Panc1 (cell line): ENCODE data around the gene MFSD2A. TPM values are rescaled to one million over a fixed set of nuclear protein-coding genes. Genes with fewer than 3 reads are reported as not detected.

Experiments used
- ATAC-seq: fragments of 200-7000 bp; cut with Tn5 transposase; 2 replicates; pipeline ENCODE4 v1.9.1; 2020; ENCODE audit warnings: mild to moderate bottlenecking, moderate library complexity
- BruUV-seq: library from RNA; stranded (reverse); fragments of 400-500 nt; replicated peaks from 2 replicates; lab custom pipeline; 2021; lab: Mats Ljungman, UMichigan
- CTCF ChIA-PET: fragments of 300-600 bp; sonication (Branson Sonifier 250); formaldehyde crosslinking; loops from one replicate; lab custom pipeline; 2022; ENCODE audit warnings: antibody characterized with exemption; lab: Charles Lee
- POLR2A ChIA-PET: fragments of 300-600 bp; sonication (Branson Sonifier 250); formaldehyde crosslinking; loops from one replicate; lab custom pipeline; 2022; ENCODE audit warnings: antibody characterized with exemption; lab: Charles Lee
- DNase-seq: peaks from one replicate; pipeline ENCODE4 v3.0.0-alpha.2; 2010; ENCODE audit warnings: low read depth, low spot score
- H3K27ac ChIP-seq: 2 replicates; pipeline ENCODE4 v1.5.1; 2011; ENCODE audit warnings: mild to moderate bottlenecking, low read length, inconsistent platforms
- H3K27me3 ChIP-seq: fragments of 200-500 bp; sonication (Bioruptor generic); 2 replicates; pipeline ENCODE4 v1.6.0; 2014; ENCODE audit warnings: low read length, inconsistent platforms; ENCODE audit not compliant: control insufficient read depth, insufficient read depth
- H3K36me3 ChIP-seq: fragments of 200-500 bp; sonication (Bioruptor generic); 2 replicates; pipeline ENCODE4 v1.5.1; 2014; ENCODE audit warnings: inconsistent platforms, mild to moderate bottlenecking, low read length, moderate library complexity; ENCODE audit not compliant: control insufficient read depth, insufficient read depth
- H3K4me1 ChIP-seq: 2 replicates; pipeline ENCODE4 v1.5.1; 2011; ENCODE audit warnings: inconsistent platforms, mild to moderate bottlenecking, low read length, moderate library complexity; ENCODE audit not compliant: control insufficient read depth, insufficient read depth
- H3K4me3 ChIP-seq, 2 experiments: 2 replicates each; pipeline ENCODE4 v1.5.1; 2011 to 2012; ENCODE audit warnings: low read depth in 2 of 2, low read length in 2 of 2, mild to moderate bottlenecking in 2 of 2, inconsistent platforms in 1 of 2, moderate library complexity in 1 of 2
- H3K9me3 ChIP-seq: fragments of 200-500 bp; sonication (Bioruptor generic); 2 replicates; pipeline ENCODE4 v1.5.1; 2014; ENCODE audit warnings: low read depth, mild to moderate bottlenecking, inconsistent platforms, low read length, moderate library complexity; ENCODE audit not compliant: control insufficient read depth, insufficient read depth
- POLR2AphosphoS5 ChIP-seq: IDR thresholded peaks from 2 replicates; pipeline ENCODE4 v1.6.1; 2012; ENCODE audit warnings: mild to moderate bottlenecking, low read depth, low read length, moderate library complexity
- SIN3A ChIP-seq: IDR thresholded peaks from 2 replicates; pipeline ENCODE4 v1.6.1; 2012; ENCODE audit warnings: low read depth, mild to moderate bottlenecking, low read length, moderate library complexity, borderline replicate concordance; ENCODE audit not compliant: insufficient read depth
- TCF7L2 ChIP-seq: IDR thresholded peaks from 2 replicates; pipeline ENCODE4 v1.6.1; 2011; ENCODE audit warnings: mild to moderate bottlenecking, low read depth, low read length, inconsistent platforms
- in situ Hi-C: cut with HindIII; loops from 2 replicates; pipeline ENCODE4 v1.10.0; 2016; ENCODE audit warnings: low sequenced_read_pairs, low pct_unique_long_range_greater_than_20kb
- intact Hi-C: fragments of 100-400 bp; cut with micrococcal nuclease; formaldehyde crosslinking; loops from one replicate; pipeline ENCODE4 v1.10.0; 2022; ENCODE audit not compliant: unreplicated experiment
- total RNA-seq: library from RNA; stranded (reverse); gene quantifications from one replicate; pipeline ENCODE4 v1.2.1, GENCODE V29; 2021; ENCODE audit not compliant: unreplicated experiment
- TF ChIP-seq, protein P1 (sequence below), 2 experiments: IDR thresholded peaks; 2 replicates each; pipeline ENCODE4 v1.6.1; 2011 to 2012; ENCODE audit warnings: low read depth in 2 of 2, control low read depth in 1 of 2, low read length in 1 of 2, mild to moderate bottlenecking in 1 of 2, moderate library complexity in 1 of 2; ENCODE audit not compliant: insufficient read depth in 1 of 2
- TF ChIP-seq, protein P2 (sequence below): fragments of 450-650 bp; IDR thresholded peaks from 2 replicates; pipeline ENCODE4 v1.5.1; 2017; ENCODE audit warnings: mild to moderate bottlenecking

The MFSD2A gene
- total RNA-seq, 1 experiment from 2014 or later, result 1.2 TPM

DNA sequence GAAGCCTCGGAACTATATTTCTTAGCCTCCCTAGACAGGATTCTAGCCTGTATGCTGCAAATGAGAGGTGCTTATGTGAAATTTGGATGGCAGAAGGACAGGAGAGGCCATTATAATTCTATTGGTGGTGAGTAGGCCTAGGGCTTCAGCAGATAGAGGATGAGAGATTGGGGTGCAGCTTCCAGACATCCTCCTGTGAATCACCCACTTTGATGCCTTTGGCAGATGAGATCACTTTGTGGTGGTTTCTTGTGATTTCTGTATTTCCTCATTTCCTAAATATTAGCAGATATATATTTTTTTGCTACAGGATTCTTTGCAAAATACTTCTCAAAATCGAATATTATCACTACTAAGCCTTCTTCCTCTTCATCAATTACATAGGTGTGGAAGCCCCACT, 37.3 kb downstream of the MFSD2A start:
- Histone ChIP-seq H3K27me3 (no peaks in the 10 kb centered on the region), H3K9me3 (no peaks in the 10 kb centered on the region), H3K4me3 (no peak overlapping the region), H3K36me3 (no peaks in the 10 kb centered on the region), H3K4me1 (no peaks in the 10 kb centered on the region), H3K27ac (no peak overlapping the region)
- no TSS peak for BruUV-seq
- POLR2A ChIA-PET, result interaction anchor here (0.6 to 0.7 kb wide), 2 partner anchors 47 to 48 kb away, joined by 3 to 8 read pairs; partner anchors contain the start of gene CAP1
- TF ChIP-seq, protein P1, sequence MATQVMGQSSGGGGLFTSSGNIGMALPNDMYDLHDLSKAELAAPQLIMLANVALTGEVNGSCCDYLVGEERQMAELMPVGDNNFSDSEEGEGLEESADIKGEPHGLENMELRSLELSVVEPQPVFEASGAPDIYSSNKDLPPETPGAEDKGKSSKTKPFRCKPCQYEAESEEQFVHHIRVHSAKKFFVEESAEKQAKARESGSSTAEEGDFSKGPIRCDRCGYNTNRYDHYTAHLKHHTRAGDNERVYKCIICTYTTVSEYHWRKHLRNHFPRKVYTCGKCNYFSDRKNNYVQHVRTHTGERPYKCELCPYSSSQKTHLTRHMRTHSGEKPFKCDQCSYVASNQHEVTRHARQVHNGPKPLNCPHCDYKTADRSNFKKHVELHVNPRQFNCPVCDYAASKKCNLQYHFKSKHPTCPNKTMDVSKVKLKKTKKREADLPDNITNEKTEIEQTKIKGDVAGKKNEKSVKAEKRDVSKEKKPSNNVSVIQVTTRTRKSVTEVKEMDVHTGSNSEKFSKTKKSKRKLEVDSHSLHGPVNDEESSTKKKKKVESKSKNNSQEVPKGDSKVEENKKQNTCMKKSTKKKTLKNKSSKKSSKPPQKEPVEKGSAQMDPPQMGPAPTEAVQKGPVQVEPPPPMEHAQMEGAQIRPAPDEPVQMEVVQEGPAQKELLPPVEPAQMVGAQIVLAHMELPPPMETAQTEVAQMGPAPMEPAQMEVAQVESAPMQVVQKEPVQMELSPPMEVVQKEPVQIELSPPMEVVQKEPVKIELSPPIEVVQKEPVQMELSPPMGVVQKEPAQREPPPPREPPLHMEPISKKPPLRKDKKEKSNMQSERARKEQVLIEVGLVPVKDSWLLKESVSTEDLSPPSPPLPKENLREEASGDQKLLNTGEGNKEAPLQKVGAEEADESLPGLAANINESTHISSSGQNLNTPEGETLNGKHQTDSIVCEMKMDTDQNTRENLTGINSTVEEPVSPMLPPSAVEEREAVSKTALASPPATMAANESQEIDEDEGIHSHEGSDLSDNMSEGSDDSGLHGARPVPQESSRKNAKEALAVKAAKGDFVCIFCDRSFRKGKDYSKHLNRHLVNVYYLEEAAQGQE (IDR thresholded peaks at IDR 0.05; ENCODE audit: insufficient read depth in 1 of 2, low read depth in 2 of 2, low read length in 1 of 2), result no peak
- no peak for TF ChIP-seq TCF7L2
- no peak for TF ChIP-seq SIN3A
- TF ChIP-seq, protein P2, sequence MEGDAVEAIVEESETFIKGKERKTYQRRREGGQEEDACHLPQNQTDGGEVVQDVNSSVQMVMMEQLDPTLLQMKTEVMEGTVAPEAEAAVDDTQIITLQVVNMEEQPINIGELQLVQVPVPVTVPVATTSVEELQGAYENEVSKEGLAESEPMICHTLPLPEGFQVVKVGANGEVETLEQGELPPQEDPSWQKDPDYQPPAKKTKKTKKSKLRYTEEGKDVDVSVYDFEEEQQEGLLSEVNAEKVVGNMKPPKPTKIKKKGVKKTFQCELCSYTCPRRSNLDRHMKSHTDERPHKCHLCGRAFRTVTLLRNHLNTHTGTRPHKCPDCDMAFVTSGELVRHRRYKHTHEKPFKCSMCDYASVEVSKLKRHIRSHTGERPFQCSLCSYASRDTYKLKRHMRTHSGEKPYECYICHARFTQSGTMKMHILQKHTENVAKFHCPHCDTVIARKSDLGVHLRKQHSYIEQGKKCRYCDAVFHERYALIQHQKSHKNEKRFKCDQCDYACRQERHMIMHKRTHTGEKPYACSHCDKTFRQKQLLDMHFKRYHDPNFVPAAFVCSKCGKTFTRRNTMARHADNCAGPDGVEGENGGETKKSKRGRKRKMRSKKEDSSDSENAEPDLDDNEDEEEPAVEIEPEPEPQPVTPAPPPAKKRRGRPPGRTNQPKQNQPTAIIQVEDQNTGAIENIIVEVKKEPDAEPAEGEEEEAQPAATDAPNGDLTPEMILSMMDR, result no peak
- no peak for TF ChIP-seq POLR2AphosphoS5
- CTCF ChIA-PET, result interaction anchor here (0.6 kb wide), 1 partner anchor 33 kb away, joined by 3 read pairs; no protein-coding TSS in a partner anchor
- no peak for DNase-seq
- no peak for ATAC-seq
- in situ Hi-C loops (no loop called here), intact Hi-C loops (no loop called here)

DNA sequence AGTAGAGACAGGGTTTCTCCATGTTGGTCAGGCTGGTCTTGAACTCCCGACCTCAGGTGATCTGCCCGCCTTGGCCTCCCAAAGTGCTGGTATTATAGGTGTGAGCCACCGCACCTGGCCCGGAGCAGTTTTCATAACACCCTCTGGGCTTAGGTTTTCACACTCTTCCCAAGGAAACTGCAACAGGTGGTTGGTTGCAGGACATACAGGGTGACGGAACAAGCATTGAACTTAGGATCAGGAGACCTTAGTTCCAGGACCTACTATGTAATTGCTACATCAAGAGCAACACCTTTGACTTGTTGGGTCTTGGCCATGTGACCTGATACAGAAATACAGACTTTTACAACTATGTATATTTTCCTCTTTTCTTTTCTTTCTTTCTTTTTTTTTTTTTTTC, 37.9 kb downstream of the MFSD2A start:
- in situ Hi-C loops (no loop called here), intact Hi-C loops (no loop called here)
- CTCF ChIA-PET, result no interaction called here

More for the DNA sequence above, 37.9 kb downstream of the MFSD2A start:
- H3K9me3 ChIP-seq, result no peaks in the 10 kb centered on the region
- no peaks in the 10 kb centered on the region for H3K27me3 ChIP-seq
- no peak overlapping the region for H3K27ac ChIP-seq
- TF ChIP-seq TCF7L2, result no peak
- TF ChIP-seq, protein P2, result no peak
- TF ChIP-seq SIN3A, result no peak
- no peak for TF ChIP-seq POLR2AphosphoS5
- TF ChIP-seq, protein P1 (IDR thresholded peaks at IDR 0.05; ENCODE audit: insufficient read depth in 1 of 2, low read depth in 2 of 2, low read length in 1 of 2), result no peak
- DNase-seq (no peak), ATAC-seq (no peak)
- BruUV-seq, result no TSS peak
- no peaks in the 10 kb centered on the region for H3K4me1 ChIP-seq
- POLR2A ChIA-PET, result no interaction called here
- H3K4me3 ChIP-seq, result no peak overlapping the region
- no peaks in the 10 kb centered on the region for H3K36me3 ChIP-seq
